HG02678 (cell line): ENCODE results near the gene BOC.

ENCODE experiments used
- ATAC-seq: cut with Tn5 transposase; IDR thresholded peaks from one replicate; pipeline ENCODE4 v1.9.1; 2021; ENCODE audit warnings: mild to moderate bottlenecking, moderate library complexity; ENCODE audit not compliant: unreplicated experiment

BOC gene

GRCh38 chr3:113193288-113193687 lies 18.1 kb upstream of the BOC start:
- no peak for ATAC-seq

DNA sequence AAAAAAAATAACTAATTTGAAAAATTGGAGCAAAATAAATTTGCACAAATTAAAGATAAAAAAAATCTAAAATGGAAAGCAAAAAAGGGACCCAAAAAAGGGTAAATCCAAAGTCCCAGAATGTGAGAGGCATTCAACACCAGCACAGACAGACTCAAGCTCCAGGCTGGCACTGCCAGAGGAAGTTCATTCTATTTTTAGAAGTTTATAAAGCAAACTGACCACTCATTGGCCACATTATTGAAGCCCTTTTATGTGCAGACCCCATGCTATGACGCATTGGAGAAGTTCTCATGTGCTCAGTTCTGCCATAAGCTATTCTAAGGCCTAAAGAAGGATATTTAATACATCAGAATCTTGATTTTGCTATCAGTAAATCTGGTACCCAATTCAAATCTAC lies 17.6 kb upstream of the BOC start:
- no peak for ATAC-seq

- ATAC-seq: no peak
These were observed 16.4 kb upstream of the BOC start for GRCh38 chr3:113194823-113195401.

DNA sequence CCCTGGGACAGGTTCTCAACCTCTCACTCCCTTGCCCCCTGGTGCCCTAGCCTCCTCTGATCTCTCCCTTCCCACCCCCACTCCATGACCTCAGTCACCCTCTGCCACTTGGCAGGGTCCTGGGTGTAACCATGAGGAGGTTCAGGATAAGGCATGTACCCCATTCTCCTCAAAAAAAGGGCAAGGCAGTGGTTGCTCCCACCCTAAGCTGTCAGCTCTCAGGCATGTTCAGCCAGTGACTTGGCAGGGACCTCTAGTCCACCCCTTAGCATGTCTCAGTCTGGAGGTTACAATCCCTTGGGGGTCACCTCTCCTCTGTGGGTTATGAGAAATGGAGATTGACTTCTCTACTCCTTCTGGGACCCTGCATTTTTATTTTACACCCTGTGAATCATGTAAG lies 11.0 kb upstream of the BOC start:
- ATAC-seq: no peak

DNA sequence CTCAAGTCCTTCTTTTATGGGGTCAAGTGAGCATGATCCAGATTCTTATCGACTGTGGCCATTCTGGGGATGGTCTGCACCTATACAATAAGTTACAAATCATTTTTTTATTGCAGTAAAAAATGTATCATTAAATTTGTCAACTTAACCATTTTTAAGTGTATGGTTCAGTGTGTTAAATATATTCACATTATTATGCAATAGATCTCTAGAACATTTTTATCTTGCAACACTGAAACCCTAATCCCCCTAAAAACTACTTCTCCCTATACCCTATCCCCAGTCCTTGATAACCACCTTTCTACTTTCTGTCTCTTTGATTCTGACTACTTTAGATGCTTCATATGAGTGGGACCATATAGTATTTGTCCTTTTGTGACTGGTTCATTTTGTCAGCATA lies 10.4 kb upstream of the BOC start:
- no peak for ATAC-seq

DNA sequence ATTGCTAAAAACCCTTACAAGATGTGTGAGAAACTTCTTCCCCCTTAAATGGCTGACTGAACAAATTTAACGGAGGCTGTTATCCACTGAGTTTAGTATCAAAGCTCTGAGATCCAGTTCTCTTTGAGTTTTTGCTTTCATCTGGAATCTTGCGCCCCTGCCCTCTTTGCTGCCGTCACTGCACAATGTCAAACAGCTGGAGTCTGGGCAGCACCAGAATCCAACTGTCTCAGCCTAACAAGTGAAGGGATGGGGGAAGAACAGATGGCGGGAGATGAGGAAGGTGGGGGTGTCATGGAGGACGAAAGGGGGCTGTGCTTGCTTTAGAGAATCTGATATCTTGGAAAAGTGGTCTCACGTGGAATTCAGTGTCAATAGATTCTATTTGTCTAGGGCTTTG lies 7.0 kb upstream of the BOC start:
- ATAC-seq: no peak

DNA sequence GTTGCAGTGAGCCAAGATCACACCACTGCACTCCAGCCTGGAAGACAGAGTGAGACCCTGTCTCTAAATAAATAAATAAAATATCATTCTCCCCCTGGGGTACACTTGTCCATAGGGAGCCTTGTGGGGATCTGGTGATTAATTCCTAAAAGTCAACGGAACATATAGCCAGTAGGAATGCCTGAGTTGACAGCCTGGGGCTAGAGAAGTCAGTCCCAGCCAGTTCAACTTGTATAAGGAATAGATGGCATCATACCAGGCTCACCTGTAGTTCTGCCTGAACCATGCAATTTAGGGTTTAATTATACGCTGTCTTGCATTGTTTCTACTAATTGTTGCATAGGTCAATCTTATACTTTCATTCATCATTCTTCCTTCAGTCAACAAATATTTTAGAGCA lies 5.9 kb upstream of the BOC start:
- ATAC-seq: no peak

GRCh38 chr3:113210604-113211329 lies 590 bp upstream of the BOC start:
- no peak for ATAC-seq

- no peak for ATAC-seq
These were observed 940 bp downstream of the BOC start for GRCh38 chr3:113212150-113212843.

DNA sequence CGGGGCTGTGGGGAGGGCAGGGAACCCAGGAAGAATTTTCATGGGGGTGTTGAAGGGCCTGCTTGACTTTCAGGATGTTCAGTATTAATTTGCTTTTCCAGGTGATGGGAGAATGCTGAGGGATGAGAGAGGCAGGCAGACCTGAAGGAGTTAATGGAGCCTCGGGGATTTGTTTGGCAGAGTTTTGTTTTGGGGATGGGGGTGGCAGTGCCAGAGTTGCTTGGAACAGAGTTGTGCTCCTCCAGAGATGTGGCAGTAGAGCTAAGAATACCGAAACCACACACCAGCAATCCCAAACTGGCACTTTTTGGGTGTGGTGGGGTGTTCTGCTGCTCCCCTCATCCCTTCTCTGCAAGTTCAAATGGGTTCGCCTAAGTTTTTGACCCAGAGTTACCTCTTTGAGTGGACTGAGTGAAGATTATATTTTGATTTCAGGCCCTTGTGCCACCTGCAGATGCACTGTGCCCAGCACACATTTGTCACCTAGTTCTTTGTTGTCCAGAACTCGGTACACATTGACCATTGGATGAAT lies 1.6 kb downstream of the BOC start:
- no peak for ATAC-seq

DNA sequence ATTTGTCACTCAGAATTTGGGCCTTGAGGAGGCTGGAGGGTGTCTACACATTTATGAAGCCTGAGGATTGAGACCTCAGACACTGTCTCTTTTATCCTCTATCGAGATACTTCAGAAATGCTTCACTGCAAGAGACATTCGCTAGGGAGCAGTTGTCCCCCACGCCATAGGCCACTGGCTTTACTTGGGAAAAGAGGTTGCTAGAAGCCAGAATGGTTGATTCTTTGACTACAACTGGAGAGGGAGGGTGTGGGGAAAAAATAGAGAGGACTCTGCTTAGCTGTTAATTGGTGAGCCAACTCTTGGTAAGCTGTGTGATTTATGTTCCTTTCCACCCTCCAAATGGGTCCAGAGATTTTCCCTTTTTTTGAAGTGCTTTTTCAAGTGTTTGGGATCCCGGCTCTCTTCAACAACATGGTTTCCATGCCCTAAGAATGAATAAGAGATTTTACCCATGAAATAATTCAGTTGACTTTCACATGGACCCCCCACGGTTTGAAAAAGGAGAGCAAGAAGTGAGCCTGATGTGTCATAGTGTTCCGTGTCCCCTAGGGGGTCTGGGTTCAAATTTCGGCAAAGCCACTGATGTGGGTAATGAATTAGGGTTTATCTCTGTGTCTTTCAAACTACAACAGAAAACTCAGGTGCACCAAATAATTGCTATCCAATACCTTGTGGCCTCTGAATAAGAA lies 2.7 kb downstream of the BOC start:
- ATAC-seq: no peak

- no peak for ATAC-seq
These were observed 3.7 kb downstream of the BOC start for GRCh38 chr3:113214917-113215595.

DNA sequence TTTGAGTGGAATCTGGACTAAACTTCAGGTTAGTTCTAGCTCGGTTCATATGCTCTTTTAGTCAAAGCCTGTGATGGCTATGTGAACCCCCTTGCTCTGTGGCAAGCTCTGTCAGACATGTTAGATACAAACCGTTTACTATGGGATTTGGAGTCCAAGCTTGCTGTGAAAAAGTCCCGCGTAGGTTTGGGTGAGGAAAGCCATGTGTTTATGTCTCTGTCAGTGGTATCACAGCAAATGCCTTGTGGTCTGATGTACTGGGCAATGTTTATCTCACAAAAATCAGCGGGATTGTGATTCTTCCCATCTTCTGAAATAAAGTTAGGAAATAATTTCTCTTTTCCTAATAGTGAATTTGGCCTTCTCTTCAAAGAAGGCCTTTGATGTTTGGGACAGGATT lies 5.0 kb downstream of the BOC start:
- ATAC-seq: no peak

GRCh38 chr3:113218011-113218680 lies 6.8 kb downstream of the BOC start:
- ATAC-seq: no peak

GRCh38 chr3:113218681-113219045 lies 7.3 kb downstream of the BOC start:
- no peak for ATAC-seq

DNA sequence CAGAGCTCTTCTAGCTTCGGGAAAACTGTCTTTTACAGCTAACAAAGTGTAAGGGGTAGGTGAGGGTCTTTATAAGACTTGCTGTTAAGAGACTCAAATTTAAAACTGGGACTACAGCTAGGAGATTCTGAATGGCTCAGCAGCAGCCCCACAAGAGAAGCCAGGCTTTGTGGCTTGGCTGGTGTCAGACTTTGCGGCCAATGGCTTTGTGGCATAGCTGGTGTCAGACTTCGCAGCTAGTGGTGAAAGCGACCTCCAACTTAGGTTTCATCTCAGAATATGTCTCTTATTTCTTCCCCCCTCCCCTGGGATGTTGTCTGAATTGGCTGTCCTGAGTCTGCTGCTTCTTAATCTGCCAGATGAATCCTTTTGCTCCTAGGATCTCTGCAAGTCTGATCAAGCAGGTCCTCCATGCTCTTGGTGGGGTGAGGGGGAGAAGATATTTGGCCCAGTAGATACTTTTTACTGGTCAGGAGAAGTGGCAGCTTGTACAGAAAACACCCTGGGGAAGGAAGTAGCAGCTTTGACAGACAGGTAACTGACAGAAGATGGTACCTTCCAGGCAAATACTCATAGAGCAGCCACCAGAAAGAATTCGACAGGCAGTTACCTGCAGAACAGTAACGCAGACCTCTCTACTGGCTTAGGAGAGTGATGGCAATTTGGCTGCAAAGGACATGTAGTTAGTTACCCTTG lies 8.4 kb downstream of the BOC start:
- ATAC-seq: no peak

GRCh38 chr3:113220721-113221120 lies 9.4 kb downstream of the BOC start:
- no peak for ATAC-seq

GRCh38 chr3:113221721-113222257 lies 10.4 kb downstream of the BOC start:
- ATAC-seq: no peak

GRCh38 chr3:113222451-113223086 lies 11.2 kb downstream of the BOC start:
- ATAC-seq: no peak
